CD14-positive monocyte (primary cell): ENCODE measurements around the gene HTT-AS. TPM values are rescaled to one million over a fixed set of nuclear protein-coding genes. Genes with fewer than 3 reads are reported as not detected.

Source experiments
- DNase-seq, 3 donors: peaks; one replicate each; pipeline ENCODE4 v3.0.0-alpha.2; 2011 to 2022
- H2AFZ ChIP-seq: 2 replicates; pipeline ENCODE4 v1.6.0; 2012; ENCODE audit warnings: mild to moderate bottlenecking, low read depth, low read length, inconsistent platforms; ENCODE audit not compliant: insufficient read depth, poor library complexity, severe bottlenecking
- H3K27ac ChIP-seq, 2 donors: 1 replicate in 1 of 2; 2 replicates in 1 of 2; pipeline ENCODE4 v1.5.1; 2012 to 2013; ENCODE audit warnings: low read length in 2 of 2, control low read depth in 1 of 2, inconsistent platforms in 1 of 2, low read depth in 1 of 2, mild to moderate bottlenecking in 1 of 2
- H3K27me3 ChIP-seq, 2 donors: one replicate each; pipeline versions ENCODE4 v1.6.0 to v1.6.1; 2011 to 2013; ENCODE audit warnings: low read length in 2 of 2; ENCODE audit not compliant: control insufficient read depth in 2 of 2, insufficient read depth in 2 of 2
- H3K36me3 ChIP-seq, 2 donors: replicated peaks in 1 of 2; 1 replicate in 1 of 2; 2 replicates in 1 of 2; pipeline versions ENCODE4 v1.5.1 to v1.6.1; 2012 to 2013; ENCODE audit warnings: low read length in 2 of 2, control low read depth in 1 of 2, inconsistent platforms in 1 of 2, mild to moderate bottlenecking in 1 of 2; ENCODE audit not compliant: insufficient read depth in 2 of 2, control insufficient read depth in 1 of 2
- H3K4me1 ChIP-seq, 2 donors: 1 replicate in 1 of 2; 2 replicates in 1 of 2; pipeline versions ENCODE4 v1.5.1 to v1.6.1; 2012 to 2013; ENCODE audit warnings: low read length in 2 of 2, control low read depth in 1 of 2, inconsistent platforms in 1 of 2, mild to moderate bottlenecking in 1 of 2, moderate library complexity in 1 of 2; ENCODE audit not compliant: insufficient read depth in 2 of 2, control insufficient read depth in 1 of 2
- H3K4me2 ChIP-seq: replicated peaks from 2 replicates; pipeline ENCODE3; 2012; ENCODE audit warnings: low read length, moderate library complexity, mild to moderate bottlenecking; ENCODE audit not compliant: poor library complexity, severe bottlenecking; ENCODE audit errors: extremely low read depth
- H3K4me3 ChIP-seq, 3 experiments: fragments of 200-600 bp in 1 of 3; sonication (generic) in 1 of 3; replicated peaks in 1 of 3; 1 replicate in 2 of 3; 2 replicates in 1 of 3; pipeline ENCODE4 v1.5.1; 2011 to 2013; ENCODE audit warnings: low read length in 3 of 3, mild to moderate bottlenecking in 3 of 3, control low read depth in 2 of 3, low read depth in 2 of 3, inconsistent platforms in 1 of 3, moderate library complexity in 1 of 3
- H3K79me2 ChIP-seq: 2 replicates; pipeline ENCODE4 v1.6.0; 2012; ENCODE audit warnings: mild to moderate bottlenecking, control low read depth, inconsistent platforms, low read length, moderate library complexity; ENCODE audit not compliant: insufficient read depth
- H3K9ac ChIP-seq: 2 replicates; pipeline ENCODE4 v1.6.0; 2017; ENCODE audit warnings: low read length, mild to moderate bottlenecking; ENCODE audit not compliant: insufficient read depth, poor library complexity, severe bottlenecking
- H3K9me3 ChIP-seq, 2 donors: replicated peaks in 1 of 2; 1 replicate in 1 of 2; 2 replicates in 1 of 2; pipeline versions ENCODE4 v1.5.1 to v1.6.1; 2012 to 2013; ENCODE audit warnings: low read length in 2 of 2, control low read depth in 1 of 2; ENCODE audit not compliant: control insufficient read depth in 1 of 2, insufficient read depth in 1 of 2
- H4K20me1 ChIP-seq: 2 replicates; pipeline ENCODE4 v1.6.0; 2012; ENCODE audit warnings: mild to moderate bottlenecking, low read length, control low read depth, moderate library complexity; ENCODE audit not compliant: insufficient read depth
- H3K27ac Mint-ChIP-seq, 7 donors: one replicate each; pipeline ENCODE4 v1.8.0; 2020; ENCODE audit warnings: mild to moderate bottlenecking in 7 of 7, mixed read lengths in 7 of 7, moderate library complexity in 6 of 7, inconsistent platforms in 2 of 7
- H3K27me3 Mint-ChIP-seq, 3 donors: one replicate each; pipeline ENCODE4 v1.8.0; 2021 to 2022; ENCODE audit warnings: low read depth in 3 of 3, mild to moderate bottlenecking in 3 of 3, mixed read lengths in 3 of 3, moderate library complexity in 3 of 3, inconsistent platforms in 1 of 3
- H3K36me3 Mint-ChIP-seq, 2 donors: one replicate each; pipeline ENCODE4 v1.8.0; 2020; ENCODE audit warnings: mixed read lengths in 2 of 2, inconsistent platforms in 1 of 2, mild to moderate bottlenecking in 1 of 2
- H3K4me1 Mint-ChIP-seq: one replicate; pipeline ENCODE4 v1.8.0; 2020; ENCODE audit warnings: mild to moderate bottlenecking, mixed read lengths
- H3K4me3 Mint-ChIP-seq, 2 donors: one replicate each; pipeline ENCODE4 v1.8.0; 2020; ENCODE audit warnings: mild to moderate bottlenecking in 2 of 2, mixed read lengths in 2 of 2, moderate library complexity in 1 of 2
- H3K9me3 Mint-ChIP-seq, 7 donors: one replicate each; pipeline ENCODE4 v1.8.0; 2020 to 2022; ENCODE audit warnings: mixed read lengths in 7 of 7, mild to moderate bottlenecking in 6 of 7, moderate library complexity in 6 of 7, inconsistent platforms in 2 of 7
- CTCF ChIP-seq: fragments of 200-600 bp; IDR thresholded peaks from one replicate; pipeline ENCODE4 v1.8.0; 2022; ENCODE audit warnings: antibody characterized with exemption, mild to moderate bottlenecking
- WGBS: methylation state at CpG from one replicate; pipeline ENCODE4 v1.1.5; 2013; ENCODE audit warnings: missing lambda C conversion rate; ENCODE audit not compliant: insufficient coverage; 5-methylcytosine and 5-hydroxymethylcytosine counted together
- intact Hi-C, 2 donors: fragments of 100-400 bp; cut with micrococcal nuclease; formaldehyde crosslinking; loops; one replicate each; pipeline versions ENCODE4 v1.15.0 to v1.15.1; 2023
- polyA plus RNA-seq, 3 donors: library from polyadenylated mRNA; depleted of rRNA in 1 of 3; unstranded in 2 of 3; stranded (reverse) in 1 of 3; fragments of 300-500 nt in 2 of 3; fragments of >200 nt in 1 of 3; fragmentation: Illumina TruSeq in 2 of 3; gene quantifications; 1 replicate in 2 of 3; 2 replicates in 1 of 3; pipeline ENCODE4 v1.2.3, GENCODE V29; 2012 to 2021

HTT-AS gene
- polyA plus RNA-seq, 3 donors = not detected

- peaks cover 0 to 3% (median 0%) of the 10 kb centered on the region in 7 donors for H3K9me3 Mint-ChIP-seq
- Histone ChIP-seq H3K9ac (no peak overlapping the region), H2AFZ (no peak overlapping the region), H3K27ac (no peak overlapping the region), H3K4me3 (no peak overlapping the region), H3K4me1 (peaks cover 10 to 12% of the 10 kb centered on the region in 2 donors), H3K36me3 (peaks cover 33 to 46% of the 10 kb centered on the region in 2 donors), H3K9me3 (no peaks in the 10 kb centered on the region), H3K4me2 (no peak overlapping the region), H3K27me3 (no peaks in the 10 kb centered on the region), H4K20me1 (peaks cover 90% of the 10 kb centered on the region), H3K79me2 (peaks cover 55% of the 10 kb centered on the region)
- peak overlapping the region in 1 of 7 donors; percentile 58 for H3K27ac Mint-ChIP-seq
- peaks cover 0 to 4% (median 0%) of the 10 kb centered on the region in 3 donors for H3K27me3 Mint-ChIP-seq
- H3K4me1 Mint-ChIP-seq = peaks cover 22% of the 10 kb centered on the region
- intact Hi-C loops = no loop called here
- no peak overlapping the region for H3K4me3 Mint-ChIP-seq
- no peak for DNase-seq
- peaks cover 32 to 42% of the 10 kb centered on the region in 2 donors for H3K36me3 Mint-ChIP-seq
- no peak for TF ChIP-seq CTCF
- WGBS = 96% methylated on average over 8 of the region's 10 CpGs
These were observed 11.8 kb upstream of the HTT-AS start for GRCh38 chr4:3085948-3086670.

DNA sequence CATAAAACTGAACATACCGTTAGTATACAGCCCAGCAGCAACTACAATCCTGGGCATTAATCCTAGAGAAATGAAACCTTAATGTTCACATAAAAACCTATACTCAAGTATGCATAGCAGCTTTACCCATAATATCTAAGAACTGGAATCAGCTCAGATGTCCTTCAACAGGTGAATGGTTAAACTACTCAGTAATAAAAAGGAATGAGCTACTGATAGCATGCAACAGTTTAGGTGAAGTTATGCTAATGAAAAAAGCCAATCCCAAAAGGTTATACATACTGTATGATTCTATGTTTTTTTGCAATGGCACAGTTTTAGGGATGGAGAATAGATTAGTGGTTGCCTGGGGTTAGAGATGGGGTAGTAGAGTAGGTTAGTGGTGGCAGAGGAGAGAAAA lies 9.4 kb upstream of the HTT-AS start:
- Histone ChIP-seq H3K36me3 (peaks cover 18 to 23% of the 10 kb centered on the region in 2 donors), H3K79me2 (peaks cover 77% of the 10 kb centered on the region), H3K27ac (no peak overlapping the region), H3K4me1 (peaks cover 22 to 23% of the 10 kb centered on the region in 2 donors), H4K20me1 (peaks cover 98% of the 10 kb centered on the region), H3K4me3 (no peak overlapping the region), H3K9me3 (no peaks in the 10 kb centered on the region), H3K27me3 (no peaks in the 10 kb centered on the region), H3K9ac (no peak overlapping the region), H3K4me2 (no peak overlapping the region), H2AFZ (no peak overlapping the region)
- intact Hi-C loops = no loop called here
- Mint-ChIP-seq H3K27me3 (peaks cover 0 to 4% (median 0%) of the 10 kb centered on the region in 3 donors), H3K36me3 (peaks cover 22 to 34% of the 10 kb centered on the region in 2 donors), H3K4me1 (peaks cover 38% of the 10 kb centered on the region), H3K4me3 (no peak overlapping the region), H3K27ac (peak overlapping the region in 4 of 7 donors; percentile 42 to 59 (median 50)), H3K9me3 (peaks cover 0 to 3% (median 0%) of the 10 kb centered on the region in 7 donors)
- TF ChIP-seq CTCF = no peak
- DNase-seq = no peak
- 20% methylated on average over 1 of the region's 1 CpG for WGBS
